ENCODE data around the gene DNAJB8. TPM values are rescaled to one million over a fixed set of nuclear protein-coding genes. Genes with fewer than 3 reads are reported as not detected.
A peak's percentile ranks its signal among the peaks of the same experiment; 100 is the strongest.

Gene DNAJB8
- total RNA-seq, 1 experiment from 2014 or later: not detected

DNA sequence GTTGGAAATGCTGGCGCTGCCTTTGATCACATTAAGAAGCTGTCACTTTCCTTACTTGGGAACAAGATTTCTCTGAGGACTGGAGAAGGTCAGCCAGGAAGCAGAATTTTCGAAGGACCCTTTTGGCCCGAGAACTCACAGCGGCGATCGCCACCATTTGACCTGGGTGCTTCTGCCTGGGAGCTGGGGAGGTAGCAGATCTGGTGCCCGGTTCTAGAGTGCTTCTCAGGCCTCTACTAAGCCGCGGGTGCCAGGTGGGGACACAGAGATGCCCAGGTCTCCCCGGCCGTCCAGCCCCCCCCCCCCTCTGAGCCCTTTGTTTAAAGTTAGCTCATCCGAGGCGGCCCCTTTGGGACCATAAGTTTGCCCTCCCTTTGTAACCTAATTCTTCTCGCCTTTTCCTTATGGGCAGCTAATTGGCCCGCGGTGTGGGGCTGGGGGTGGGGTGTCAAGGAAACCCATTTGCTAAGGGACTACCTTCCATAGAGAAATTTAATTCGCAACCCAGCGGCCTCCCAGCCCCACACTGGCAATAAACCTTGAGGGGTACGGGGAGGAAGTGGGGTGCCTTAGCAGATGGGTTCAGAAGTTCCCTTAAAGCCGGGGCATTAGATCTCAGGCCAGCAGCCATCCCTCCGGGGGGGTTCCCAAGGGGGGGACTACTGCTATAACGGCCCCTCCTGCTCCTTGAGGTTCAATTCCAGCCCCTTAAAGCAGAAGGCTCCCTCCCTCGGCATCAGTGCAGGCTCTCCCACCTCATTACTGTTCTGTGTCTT is 24.4 kb upstream of the DNAJB8 start:
- H3K27ac ChIP-seq: no peak overlapping the region
- H3K27me3 ChIP-seq (replicated peaks): no peaks in the 10 kb centered on the region
- H3K9me3 ChIP-seq (replicated peaks): peaks cover 2% of the 10 kb centered on the region
- H3K36me3 ChIP-seq: peaks cover 32% of the 10 kb centered on the region
- peak overlapping the region; percentile 84; the same call in 1 of the 2 replicates for H3K4me3 ChIP-seq
- H3K4me1 ChIP-seq (replicated peaks): peaks cover 32% of the 10 kb centered on the region
- no peak for DNase-seq (ENCODE audit: low read depth in 1 of 2, low spot score in 2 of 2)

- peaks cover 38% of the 10 kb centered on the region for H3K4me1 ChIP-seq (replicated peaks)
- H3K27ac ChIP-seq: no peak overlapping the region
- no peaks in the 10 kb centered on the region for H3K27me3 ChIP-seq (replicated peaks)
- DNase-seq (ENCODE audit: low read depth in 1 of 2, low spot score in 2 of 2): no peak
- peaks cover 2% of the 10 kb centered on the region for H3K9me3 ChIP-seq (replicated peaks)
- peaks cover 38% of the 10 kb centered on the region for H3K36me3 ChIP-seq
- peak overlapping the region; percentile 84 for H3K4me3 ChIP-seq
Measured at GRCh38 chr3:128490650-128490914, 23.9 kb upstream of the DNAJB8 start.

DNA sequence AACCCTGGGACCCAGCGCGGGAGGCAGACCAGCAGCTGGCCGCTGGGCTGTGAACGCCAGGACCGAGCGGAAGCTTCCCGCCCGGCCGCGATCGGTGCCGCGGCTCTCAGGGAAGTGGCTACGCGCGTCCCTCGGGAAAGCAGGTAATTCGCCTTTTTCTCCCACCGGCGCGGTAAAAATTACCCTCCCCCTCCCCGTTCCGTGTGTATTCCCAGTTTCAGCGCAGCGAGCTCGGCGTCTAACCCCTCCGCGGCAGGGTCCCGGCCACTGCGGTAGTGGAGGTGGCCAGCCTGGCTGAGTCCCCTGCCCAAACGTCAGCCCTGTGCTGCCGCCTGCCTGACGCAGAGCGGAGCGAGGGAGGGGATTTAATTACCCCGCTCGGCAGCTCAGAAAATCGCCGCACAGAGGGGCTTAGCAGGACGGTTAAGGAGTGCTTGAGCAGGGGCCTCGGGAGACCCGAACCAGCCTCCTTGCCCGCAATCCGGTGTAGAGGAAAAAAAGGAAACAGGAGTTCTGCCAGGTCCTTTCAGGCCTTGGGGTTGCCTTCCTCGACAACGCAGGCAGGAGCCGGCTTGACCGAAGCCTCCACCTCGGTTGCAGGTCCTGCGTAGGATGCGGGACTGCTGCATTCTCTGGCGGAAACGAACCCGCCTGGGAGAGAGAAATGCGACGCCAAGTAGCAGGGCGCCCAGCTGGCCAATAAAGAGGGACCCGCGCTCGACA is 23.4 kb upstream of the DNAJB8 start:
- DNase-seq (ENCODE audit: low read depth in 1 of 2, low spot score in 2 of 2): peak in 1 of 2 experiments; percentile 69
- H3K27ac ChIP-seq: peak overlapping the region; percentile 94
- peaks cover 43% of the 10 kb centered on the region for H3K36me3 ChIP-seq
- H3K27me3 ChIP-seq (replicated peaks): no peaks in the 10 kb centered on the region
- peaks cover 2% of the 10 kb centered on the region for H3K9me3 ChIP-seq (replicated peaks)
- peak overlapping the region; percentile 84 for H3K4me3 ChIP-seq
- H3K4me1 ChIP-seq (replicated peaks): peaks cover 41% of the 10 kb centered on the region

DNA sequence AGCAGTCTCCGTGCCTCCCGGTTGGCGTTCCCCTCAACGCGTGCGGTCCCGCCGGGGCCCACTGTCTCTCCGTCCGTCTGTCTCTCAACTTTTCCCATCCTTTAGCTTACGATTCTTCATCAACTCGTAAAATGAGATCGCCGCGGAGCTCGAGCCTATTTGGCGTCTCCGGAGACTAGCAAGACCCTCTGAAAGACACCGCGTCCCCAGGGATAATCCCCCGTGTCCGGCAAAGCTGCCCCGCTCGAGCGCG is 22.9 kb upstream of the DNAJB8 start:
- Histone ChIP-seq H3K27ac (peak overlapping the region; percentile 94), H3K9me3 (replicated peaks) (peaks cover 2% of the 10 kb centered on the region), H3K36me3 (peaks cover 47% of the 10 kb centered on the region), H3K27me3 (replicated peaks) (no peaks in the 10 kb centered on the region), H3K4me3 (peak overlapping the region; percentile 84), H3K4me1 (replicated peaks) (peaks cover 45% of the 10 kb centered on the region)
- DNase-seq (ENCODE audit: low read depth in 1 of 2, low spot score in 2 of 2): no peak

DNA sequence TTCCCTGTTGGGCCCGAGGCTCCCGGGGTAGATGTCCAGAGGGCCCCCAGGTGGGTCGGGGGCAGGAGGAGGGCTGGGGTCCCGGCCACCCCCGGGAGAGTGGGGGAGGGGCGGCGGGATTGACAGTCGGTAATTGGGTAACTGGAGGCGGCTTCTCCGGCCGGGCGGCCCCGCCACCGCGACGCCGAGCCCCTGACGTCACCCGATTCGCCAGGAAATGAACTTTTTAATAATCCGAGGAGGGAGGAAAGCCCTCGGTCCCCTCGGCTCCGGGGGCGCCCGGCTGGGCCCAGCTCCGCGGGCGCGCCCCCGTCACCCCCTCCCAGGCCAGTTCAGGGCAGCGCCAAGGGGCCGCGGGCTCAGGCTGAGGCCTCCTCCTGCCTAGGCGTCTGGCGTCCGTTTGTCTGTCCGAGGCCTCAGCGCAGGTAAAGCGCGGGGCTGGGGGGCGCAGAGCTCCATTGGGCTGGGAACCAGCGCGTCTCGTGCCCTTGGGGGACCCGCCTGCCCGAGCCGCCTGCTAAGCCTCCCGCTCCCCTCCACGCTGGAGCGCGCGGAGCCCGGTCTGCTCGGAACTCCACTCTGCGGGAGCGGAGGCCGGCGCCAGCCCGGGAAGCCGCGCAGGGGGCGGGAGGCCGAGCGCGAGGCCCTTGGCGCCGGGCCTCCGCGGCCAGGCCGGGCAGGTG is 22.4 kb upstream of the DNAJB8 start:
- Histone ChIP-seq H3K36me3 (peaks cover 50% of the 10 kb centered on the region), H3K27me3 (replicated peaks) (no peaks in the 10 kb centered on the region)
- peak; percentile 70 to 77 for DNase-seq (ENCODE audit: low read depth in 1 of 2, low spot score in 2 of 2)

GRCh38 chr3:128488636-128488990 is 21.9 kb upstream of the DNAJB8 start:
- H3K36me3 ChIP-seq: peaks cover 55% of the 10 kb centered on the region
- peaks cover 2% of the 10 kb centered on the region for H3K9me3 ChIP-seq (replicated peaks)
- H3K4me1 ChIP-seq (replicated peaks): peaks cover 50% of the 10 kb centered on the region
- no peaks in the 10 kb centered on the region for H3K27me3 ChIP-seq (replicated peaks)
- H3K27ac ChIP-seq: peak overlapping the region; percentile 94
- peak overlapping the region; percentile 84 for H3K4me3 ChIP-seq
- no peak for DNase-seq (ENCODE audit: low read depth in 1 of 2, low spot score in 2 of 2)

More for the DNA sequence above, 22.4 kb upstream of the DNAJB8 start:
- Histone ChIP-seq H3K9me3 (replicated peaks) (peaks cover 2% of the 10 kb centered on the region), H3K4me3 (peak overlapping the region; percentile 84), H3K27ac (peak overlapping the region; percentile 94), H3K4me1 (replicated peaks) (peaks cover 45% of the 10 kb centered on the region)

- Histone ChIP-seq H3K9me3 (replicated peaks) (peaks cover 2% of the 10 kb centered on the region), H3K4me3 (peak overlapping the region; percentile 84), H3K27ac (peak overlapping the region; percentile 94), H3K27me3 (replicated peaks) (no peaks in the 10 kb centered on the region), H3K4me1 (replicated peaks) (peaks cover 56% of the 10 kb centered on the region), H3K36me3 (peaks cover 61% of the 10 kb centered on the region)
- DNase-seq (ENCODE audit: low read depth in 1 of 2, low spot score in 2 of 2): peak; percentile 83 to 91
Measured at GRCh38 chr3:128487813-128488635, 21.3 kb upstream of the DNAJB8 start.

DNA sequence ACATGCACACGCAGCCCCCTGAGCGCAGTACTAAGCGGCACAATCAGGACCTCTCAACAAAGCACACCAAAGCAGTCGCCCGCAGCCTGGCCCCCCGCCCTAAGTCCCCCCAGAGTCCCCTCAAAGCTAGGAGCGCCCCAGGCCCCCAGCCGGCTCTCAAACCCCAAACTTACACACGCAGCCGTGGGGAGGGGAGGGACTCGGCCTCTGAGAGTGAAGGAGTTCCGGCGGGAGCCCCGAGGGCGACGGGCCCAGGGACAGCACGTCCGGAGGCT is 20.8 kb upstream of the DNAJB8 start:
- DNase-seq (ENCODE audit: low read depth in 1 of 2, low spot score in 2 of 2): no peak
- Histone ChIP-seq H3K36me3 (peaks cover 64% of the 10 kb centered on the region), H3K4me3 (peak overlapping the region; percentile 84), H3K27me3 (replicated peaks) (no peaks in the 10 kb centered on the region), H3K4me1 (replicated peaks) (peaks cover 62% of the 10 kb centered on the region), H3K27ac (peak overlapping the region; percentile 94), H3K9me3 (replicated peaks) (peaks cover 2% of the 10 kb centered on the region)

- DNase-seq (ENCODE audit: low read depth in 1 of 2, low spot score in 2 of 2): peak in 1 of 2 experiments; percentile 45
- H3K4me1 ChIP-seq (replicated peaks): peaks cover 62% of the 10 kb centered on the region
- no peaks in the 10 kb centered on the region for H3K27me3 ChIP-seq (replicated peaks)
- peaks cover 2% of the 10 kb centered on the region for H3K9me3 ChIP-seq (replicated peaks)
- peak overlapping the region; percentile 84 for H3K4me3 ChIP-seq
- H3K27ac ChIP-seq: peak overlapping the region; percentile 94
- peaks cover 64% of the 10 kb centered on the region for H3K36me3 ChIP-seq
Measured at GRCh38 chr3:128486681-128487537, 20.2 kb upstream of the DNAJB8 start.

DNA sequence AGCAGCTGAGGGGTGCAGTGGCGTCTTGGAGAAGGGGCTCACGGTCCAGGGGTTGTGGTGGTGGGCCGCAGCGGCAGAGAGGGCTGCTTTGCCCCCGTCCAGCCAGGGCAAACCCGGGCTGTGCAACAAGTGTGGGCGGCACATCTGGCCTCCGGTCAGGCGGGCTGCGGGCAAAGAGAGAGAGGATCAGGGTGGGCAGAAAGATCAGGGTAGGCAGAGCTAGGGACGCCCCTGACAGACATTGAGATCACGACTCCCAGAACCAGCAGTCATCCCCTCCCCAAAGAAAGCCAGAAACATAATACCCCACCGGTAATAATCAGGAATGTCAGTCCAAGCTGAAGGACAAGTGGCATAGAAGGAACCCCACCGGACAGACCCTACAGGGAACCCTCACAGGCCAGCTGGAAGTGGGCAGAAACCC is 19.5 kb upstream of the DNAJB8 start:
- H3K4me3 ChIP-seq: peak overlapping the region; percentile 84
- DNase-seq (ENCODE audit: low read depth in 1 of 2, low spot score in 2 of 2): no peak
- no peaks in the 10 kb centered on the region for H3K27me3 ChIP-seq (replicated peaks)
- H3K9me3 ChIP-seq (replicated peaks): peaks cover 2% of the 10 kb centered on the region
- H3K27ac ChIP-seq: no peak overlapping the region
- peaks cover 64% of the 10 kb centered on the region for H3K36me3 ChIP-seq
- peaks cover 62% of the 10 kb centered on the region for H3K4me1 ChIP-seq (replicated peaks)

DNA sequence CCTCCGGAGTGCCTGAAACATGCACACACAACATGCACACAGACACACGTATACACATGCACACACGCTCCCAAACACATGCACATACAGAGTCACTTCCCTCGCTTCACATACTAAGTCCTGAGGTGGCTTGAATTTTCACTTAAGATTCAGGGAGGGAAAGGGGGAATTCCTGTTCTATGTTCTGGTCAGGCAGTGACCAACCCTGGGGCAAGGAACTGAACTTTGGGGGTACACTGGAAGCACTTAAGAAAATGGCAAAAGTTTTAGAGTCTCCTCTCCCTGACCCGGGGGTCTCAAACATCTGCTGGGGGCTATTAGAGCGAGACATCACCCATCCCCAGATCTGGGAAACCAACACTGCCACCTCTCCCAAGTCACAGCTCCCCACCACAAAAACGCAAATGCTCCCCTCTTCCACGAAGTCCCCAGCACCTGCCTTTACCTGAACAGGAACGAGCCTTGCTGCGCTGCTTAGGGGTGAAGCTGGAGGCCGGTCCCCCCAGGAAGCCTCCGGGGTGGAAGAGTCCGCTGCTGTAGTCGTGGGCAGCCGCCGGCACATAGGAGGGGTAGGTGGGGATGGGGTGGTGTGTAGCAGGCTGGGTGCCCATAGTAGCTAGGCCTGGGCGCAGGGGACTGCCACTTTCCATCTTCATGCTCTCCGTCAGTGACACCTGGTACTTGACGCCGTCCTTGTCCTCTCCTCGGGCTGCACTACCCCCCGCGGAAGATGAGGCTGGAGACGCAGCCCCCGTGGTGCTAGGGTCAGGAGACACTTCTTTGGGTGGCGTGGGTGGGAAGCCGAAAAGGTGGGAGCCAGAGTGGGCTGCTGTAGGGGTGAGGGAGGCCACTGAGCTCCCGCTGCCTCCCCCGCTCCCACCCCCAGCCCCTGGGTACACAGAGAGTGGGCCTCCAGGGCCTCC is 18.9 kb upstream of the DNAJB8 start:
- H3K4me1 ChIP-seq (replicated peaks): peaks cover 60% of the 10 kb centered on the region
- DNase-seq (ENCODE audit: low read depth in 1 of 2, low spot score in 2 of 2): no peak
- no peak overlapping the region for H3K27ac ChIP-seq
- no peaks in the 10 kb centered on the region for H3K27me3 ChIP-seq (replicated peaks)
- peaks cover 68% of the 10 kb centered on the region for H3K36me3 ChIP-seq
- H3K4me3 ChIP-seq: peak overlapping the region; percentile 84; the same call in 1 of the 2 replicates
- peaks cover 2% of the 10 kb centered on the region for H3K9me3 ChIP-seq (replicated peaks)

All from SJSA1 (cell line).